ENCODE results near the gene LMNB1.

Gene LMNB1

DNA sequence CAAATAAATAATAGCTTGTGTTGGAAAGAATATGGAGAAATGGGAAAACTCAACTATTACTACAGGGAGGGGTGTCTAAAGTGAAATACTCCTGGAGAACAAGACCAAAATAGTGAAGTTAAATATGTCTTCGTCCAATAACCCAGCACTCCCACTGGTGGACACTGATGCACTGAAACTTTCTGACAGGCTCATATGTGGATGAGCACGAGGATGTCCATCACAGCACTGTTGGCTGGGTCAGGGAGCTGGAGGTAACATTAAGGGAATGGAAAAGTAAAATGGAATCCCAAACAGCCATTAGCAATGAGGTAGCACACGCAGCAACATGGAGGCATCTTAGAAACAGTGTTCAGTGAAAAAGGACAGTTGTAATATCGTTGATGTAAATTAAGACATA, 86.5 kb downstream of the LMNB1 start:
- DNase-seq = no peak

DNA sequence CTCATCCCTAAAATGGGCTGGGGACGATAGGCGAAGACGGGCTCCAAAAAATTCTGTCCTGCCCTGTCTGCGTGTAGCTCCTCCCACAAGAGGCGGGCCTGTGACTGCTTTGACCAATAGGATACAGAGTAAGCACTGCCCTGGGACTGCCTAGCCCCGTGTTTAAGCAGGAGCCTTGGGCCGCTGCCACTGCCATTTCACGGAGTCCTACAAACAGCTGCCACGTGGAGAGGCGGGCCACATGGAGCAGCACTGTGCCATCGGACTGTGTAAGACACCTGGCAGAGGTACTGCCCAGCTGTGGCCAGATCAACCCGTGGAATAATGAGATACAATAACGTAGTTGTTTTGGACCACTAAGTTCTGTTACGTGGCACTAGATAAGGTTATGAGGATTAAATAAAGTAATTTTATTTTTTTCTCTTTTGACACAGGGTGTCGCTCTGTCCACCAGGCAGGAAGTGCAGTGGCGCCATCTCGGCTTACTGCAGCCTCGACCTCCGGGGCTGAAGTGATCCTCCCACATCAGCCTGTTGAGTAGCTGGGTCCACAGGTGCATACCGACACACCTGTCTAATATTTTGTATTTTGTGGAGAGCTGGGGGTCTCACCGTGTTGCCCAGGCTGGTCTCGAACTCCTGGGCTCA, 87.2 kb downstream of the LMNB1 start:
- DNase-seq = no peak

DNA sequence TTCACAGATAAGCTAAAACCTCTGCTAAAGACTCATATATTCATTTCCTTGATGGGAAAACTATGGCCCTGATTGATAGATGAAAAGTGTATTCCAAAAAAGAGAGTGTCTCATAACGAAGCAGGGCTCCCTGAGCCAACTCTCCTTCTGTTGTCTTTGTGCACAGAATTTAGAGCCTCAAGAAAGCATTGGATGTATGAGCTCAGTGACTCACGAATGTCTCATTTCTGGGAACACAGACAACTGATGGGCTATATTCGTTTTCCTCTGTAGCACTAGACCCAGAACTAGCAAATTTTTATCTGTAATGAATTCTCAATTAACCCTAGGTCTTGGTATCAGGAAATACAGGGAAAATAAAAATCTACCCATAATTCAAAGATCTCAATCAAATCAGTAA, 88.4 kb downstream of the LMNB1 start:
- no peak for DNase-seq

GRCh38 chr5:126866851-126867636, 90.1 kb downstream of the LMNB1 start:
- no peak for DNase-seq

DNA sequence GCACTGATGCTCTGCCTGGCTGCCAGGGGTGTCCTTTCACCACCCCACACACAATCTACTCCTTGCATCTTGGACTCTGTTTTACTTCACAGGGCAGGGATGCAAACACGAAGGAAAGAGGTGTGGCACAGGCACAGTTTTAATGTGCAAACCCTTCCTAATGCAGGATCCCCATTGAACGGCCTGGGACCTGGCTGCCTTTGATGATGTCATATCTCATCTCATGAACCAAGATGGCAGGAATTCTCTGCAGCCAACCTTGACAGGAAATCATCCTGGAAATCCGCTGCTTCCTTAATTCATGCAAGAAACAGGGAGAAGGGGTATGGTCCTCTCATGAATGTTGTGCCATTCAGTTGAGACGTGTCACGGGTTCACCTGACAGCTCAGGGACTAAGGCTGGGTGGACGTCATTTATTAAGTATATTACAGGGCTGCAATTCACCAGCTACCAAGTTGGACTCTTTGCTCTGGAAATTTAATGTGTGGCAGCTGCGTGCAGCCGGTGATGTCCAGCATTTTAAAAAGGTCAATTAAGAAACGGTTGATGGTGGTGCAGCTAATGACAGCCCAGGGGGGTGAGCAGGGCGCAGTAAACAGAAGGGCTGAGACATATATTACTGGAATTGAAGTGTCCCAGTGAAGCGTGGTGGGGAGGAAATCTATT, 91.5 kb downstream of the LMNB1 start:
- DNase-seq = no peak

- peak; percentile 60 for DNase-seq
Observed at GRCh38 chr5:126869005-126869451, 92.1 kb downstream of the LMNB1 start.

- DNase-seq = no peak
Observed at GRCh38 chr5:126871441-126871840, 94.5 kb downstream of the LMNB1 start.

GRCh38 chr5:126872561-126873354, 95.8 kb downstream of the LMNB1 start:
- no peak for DNase-seq

DNA sequence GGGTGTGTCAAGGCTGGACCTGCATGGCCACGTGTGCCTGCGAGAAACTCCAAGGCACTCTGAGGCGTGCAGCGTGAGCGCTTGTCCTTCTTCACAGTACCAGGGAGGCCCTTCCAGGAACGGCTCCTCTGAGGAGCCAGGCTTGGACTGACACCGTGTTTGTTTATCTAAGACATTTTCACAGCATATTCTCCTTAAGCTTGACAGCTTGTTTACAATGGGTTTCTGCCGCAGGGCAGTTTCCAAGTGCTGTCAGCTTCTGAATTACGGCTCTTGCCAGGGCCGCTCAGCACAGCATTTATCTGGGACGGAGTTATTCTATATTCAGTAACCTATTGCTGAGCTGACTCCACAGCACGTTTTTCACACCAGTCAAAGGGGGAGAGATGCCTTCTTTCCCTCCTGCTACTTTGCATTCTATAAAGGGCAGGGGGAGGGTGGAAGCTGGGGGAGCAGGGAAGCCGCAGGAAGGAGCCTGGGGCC, 98.4 kb downstream of the LMNB1 start:
- DNase-seq = no peak

DNA sequence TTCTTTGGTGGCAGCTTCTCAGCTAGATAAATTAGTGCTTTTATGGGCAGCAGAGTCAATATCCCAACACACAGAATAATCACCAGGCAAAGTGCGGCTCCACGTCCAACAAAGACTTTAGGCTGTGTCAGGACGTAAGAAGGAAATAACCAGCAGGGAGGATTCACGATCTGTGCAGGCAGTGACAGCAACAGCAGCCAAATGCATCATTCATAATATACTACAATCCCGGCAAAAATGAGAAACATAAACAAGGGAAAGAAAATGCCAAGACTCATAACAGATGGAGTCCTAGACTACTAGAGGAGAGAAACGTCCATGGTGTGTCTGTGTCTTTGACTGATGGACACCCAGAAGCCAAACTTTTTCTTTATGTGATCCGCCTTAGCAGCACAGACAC, 100.7 kb downstream of the LMNB1 start:
- DNase-seq = no peak

DNA sequence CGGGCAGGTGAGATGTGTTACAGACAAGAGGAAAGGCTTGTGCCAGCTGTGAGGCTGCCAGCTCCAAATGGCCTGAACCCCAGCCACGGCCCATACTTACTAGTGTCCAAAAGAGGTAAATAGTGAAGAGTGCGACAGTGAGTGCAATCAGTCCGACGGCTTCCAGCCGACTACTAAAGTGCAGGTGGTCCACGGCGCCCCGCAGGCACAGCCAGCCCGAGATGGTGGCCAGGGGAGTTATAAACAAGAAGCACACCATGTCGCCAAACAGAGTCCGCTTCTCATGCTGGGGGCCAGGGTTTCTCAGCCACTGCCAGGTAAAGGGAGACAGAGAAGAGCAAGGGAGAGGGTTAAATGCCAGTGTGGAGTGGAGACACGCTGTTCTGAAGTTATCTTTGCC, 101.1 kb downstream of the LMNB1 start:
- DNase-seq = no peak

- no peak for DNase-seq
Observed at GRCh38 chr5:126878634-126879033, 101.7 kb downstream of the LMNB1 start.

GRCh38 chr5:126881821-126882600, 105.1 kb downstream of the LMNB1 start:
- DNase-seq = no peak

DNA sequence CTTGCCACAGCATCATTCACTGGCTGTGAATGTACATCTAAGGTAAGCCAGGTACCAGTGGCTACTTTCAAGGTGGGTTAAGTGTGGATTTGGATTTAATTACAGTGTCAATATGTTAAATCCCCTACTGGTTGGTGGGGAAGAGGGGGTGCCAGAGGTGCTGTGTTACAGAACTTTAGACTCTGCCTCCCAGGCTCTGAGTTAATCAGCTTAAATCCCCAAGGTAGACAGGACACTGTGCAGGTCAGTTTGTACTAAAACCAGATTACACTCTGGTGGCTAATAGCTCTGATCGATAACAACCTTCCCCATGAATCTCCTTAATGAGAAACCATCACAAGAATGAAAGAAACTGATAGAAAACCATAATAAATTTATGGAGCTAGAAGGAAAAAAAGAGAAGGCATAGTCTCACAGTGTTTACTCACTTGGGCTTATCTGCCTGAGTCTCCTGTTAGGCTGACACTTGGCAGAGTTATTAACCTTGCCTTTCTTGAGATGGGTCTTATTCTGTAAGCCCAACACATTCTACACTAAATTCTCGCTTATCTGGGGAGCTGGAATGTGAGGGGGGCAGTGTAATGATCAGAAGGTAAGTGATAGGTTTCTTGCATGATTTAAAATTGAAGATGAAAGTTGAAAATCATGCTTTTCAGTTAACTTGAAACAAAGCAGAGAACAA, 106.8 kb downstream of the LMNB1 start:
- no peak for DNase-seq

- DNase-seq = no peak
Observed at GRCh38 chr5:126884269-126884819, 107.4 kb downstream of the LMNB1 start.

All from CD4-positive, alpha-beta T cell treated with Interleukin-6 for 4 hours (primary cell).